AG09319 (cell line): Measurements from ENCODE around the gene TRIM29.

ENCODE experiments used
- DNase-seq: peaks from one replicate; pipeline ENCODE4 v3.0.0-alpha.2; 2010; ENCODE audit warnings: low read depth; ENCODE audit errors: extremely low read depth
- CTCF ChIP-seq: IDR thresholded peaks from 2 replicates; pipeline ENCODE4 v1.5.1; 2011; ENCODE audit warnings: low read depth, mild to moderate bottlenecking, inconsistent platforms, low read length, moderate library complexity

The TRIM29 gene

GRCh38 chr11:120178561-120179056 lies 40.7 kb upstream of the TRIM29 start:
- TF ChIP-seq CTCF: no peak

GRCh38 chr11:120174866-120175265 lies 37.0 kb upstream of the TRIM29 start:
- no peak for DNase-seq
- TF ChIP-seq CTCF: no peak

More at GRCh38 chr11:120178561-120179056, 40.7 kb upstream of the TRIM29 start:
- no peak for DNase-seq

- DNase-seq: no peak
- no peak for TF ChIP-seq CTCF
Observed at GRCh38 chr11:120173807-120174206, 35.9 kb upstream of the TRIM29 start.

- no peak for DNase-seq
- no peak for TF ChIP-seq CTCF
Observed at GRCh38 chr11:120173019-120173705, 35.2 kb upstream of the TRIM29 start.

- TF ChIP-seq CTCF: peak; percentile 82
- DNase-seq: no peak
Observed at GRCh38 chr11:120172054-120172911, 34.4 kb upstream of the TRIM29 start.

- DNase-seq: no peak
- no peak for TF ChIP-seq CTCF
Observed at GRCh38 chr11:120170741-120171261, 32.9 kb upstream of the TRIM29 start.
